Measurements from ENCODE around the gene TYRP1.

Gene TYRP1

DNA sequence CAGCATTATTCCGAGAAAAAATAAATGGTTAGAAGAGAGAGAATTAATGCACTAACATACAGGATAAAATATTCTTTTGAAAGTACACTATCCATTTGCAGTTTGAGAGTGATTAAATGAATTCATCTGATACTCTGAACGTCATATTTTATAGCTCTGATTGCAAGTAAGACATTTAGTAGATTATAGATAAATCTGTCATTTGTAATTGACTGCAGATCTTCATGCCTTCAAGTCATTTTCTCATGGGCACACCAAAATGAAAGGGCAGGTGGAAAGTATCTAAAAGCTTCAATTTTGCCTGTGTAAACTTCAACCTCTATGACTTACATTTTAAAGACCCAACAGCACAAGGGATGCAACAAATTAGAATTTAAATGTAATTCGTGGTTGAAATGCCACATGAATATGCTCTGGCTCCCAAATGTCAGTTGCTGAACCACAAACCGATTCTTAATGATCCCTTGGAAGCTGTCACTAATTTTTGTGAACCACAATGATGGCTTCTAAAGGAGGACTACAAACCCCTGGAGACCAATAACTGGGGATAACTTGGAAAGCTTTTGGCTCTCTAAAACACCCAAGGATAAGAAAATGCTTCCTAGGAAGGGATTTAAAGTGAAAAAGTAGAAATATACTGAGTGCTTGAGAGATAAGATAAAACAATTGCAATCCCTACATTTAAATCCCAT, 3.9 kb downstream of the TYRP1 start:
- no peak for DNase-seq (ENCODE audit: extremely low read depth in 1 of 2, low read depth in 1 of 2)

DNA sequence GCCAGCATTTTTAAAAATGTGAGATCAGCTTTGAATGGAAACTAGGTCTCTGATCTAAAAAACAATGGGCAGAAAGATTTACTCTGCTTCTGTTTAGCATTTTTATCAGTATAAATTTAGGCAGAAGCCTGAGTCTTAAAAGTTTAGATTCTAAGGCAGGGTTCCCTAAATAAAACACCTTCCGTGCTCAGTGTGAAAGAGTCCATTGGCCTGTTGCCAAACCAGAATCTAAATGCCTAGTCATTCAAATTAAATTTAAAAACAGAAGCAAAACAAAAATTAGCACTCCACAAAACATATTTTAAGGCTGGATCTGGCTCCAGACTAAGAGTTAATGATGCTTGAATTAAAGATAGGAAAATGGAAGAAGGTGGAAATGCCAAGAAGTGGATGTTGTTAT, 4.5 kb downstream of the TYRP1 start:
- DNase-seq (ENCODE audit: extremely low read depth in 1 of 2, low read depth in 1 of 2), result no peak

DNA sequence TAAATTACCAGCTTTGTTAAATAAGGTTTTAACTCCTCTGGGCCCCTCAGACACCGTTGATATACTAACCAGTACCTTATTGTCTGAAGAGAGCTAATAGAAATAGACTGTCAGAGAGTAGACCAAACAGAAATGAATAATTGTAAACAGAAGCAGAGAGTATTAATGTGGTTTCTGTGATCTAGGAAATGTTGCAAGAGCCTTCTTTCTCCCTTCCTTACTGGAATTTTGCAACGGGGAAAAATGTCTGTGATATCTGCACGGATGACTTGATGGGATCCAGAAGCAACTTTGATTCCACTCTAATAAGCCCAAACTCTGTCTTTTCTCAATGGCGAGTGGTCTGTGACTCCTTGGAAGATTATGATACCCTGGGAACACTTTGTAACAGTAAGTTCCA, 5.1 kb downstream of the TYRP1 start:
- no peak for DNase-seq (ENCODE audit: extremely low read depth in 1 of 2, low read depth in 1 of 2)

DNA sequence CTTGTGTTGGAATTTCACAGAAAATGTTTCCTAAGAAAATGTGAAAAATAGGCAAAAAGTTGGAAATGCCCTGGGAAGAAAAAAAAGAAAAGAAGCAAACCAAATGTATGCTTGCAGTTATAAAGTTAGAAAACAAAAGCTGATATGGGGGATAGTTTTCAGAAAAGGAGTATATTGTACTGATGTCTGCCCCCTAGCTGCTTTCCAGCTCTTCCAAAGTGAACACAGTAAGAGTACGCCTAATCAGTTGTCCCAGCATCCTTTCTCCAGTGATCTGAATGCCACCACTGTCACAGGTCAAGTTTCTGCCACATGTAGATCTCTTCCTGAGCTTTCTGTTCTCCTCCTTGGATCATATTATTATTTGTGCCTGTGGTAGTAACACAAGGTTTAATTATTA, 5.8 kb downstream of the TYRP1 start:
- no peak for DNase-seq (ENCODE audit: extremely low read depth in 1 of 2, low read depth in 1 of 2)

DNA sequence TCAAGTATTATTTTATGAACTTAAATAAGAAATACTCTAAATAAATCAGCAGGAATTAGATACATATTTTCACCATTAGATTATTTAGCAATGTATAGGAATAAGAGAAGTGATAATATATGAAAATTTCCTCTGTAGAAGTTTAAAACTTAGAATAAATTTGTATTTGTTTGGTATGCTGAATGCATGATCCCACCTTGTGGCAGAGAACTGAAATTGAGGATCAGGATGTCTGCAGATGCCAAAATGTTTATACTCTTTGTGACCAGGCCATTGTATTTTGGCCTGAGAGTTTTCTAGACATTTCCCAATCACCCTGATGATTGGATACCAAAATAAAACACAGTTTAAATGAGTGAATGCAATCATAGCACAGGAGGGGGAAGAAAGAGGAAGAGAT, 6.3 kb downstream of the TYRP1 start:
- no peak for DNase-seq (ENCODE audit: extremely low read depth in 1 of 2, low read depth in 1 of 2)

DNA sequence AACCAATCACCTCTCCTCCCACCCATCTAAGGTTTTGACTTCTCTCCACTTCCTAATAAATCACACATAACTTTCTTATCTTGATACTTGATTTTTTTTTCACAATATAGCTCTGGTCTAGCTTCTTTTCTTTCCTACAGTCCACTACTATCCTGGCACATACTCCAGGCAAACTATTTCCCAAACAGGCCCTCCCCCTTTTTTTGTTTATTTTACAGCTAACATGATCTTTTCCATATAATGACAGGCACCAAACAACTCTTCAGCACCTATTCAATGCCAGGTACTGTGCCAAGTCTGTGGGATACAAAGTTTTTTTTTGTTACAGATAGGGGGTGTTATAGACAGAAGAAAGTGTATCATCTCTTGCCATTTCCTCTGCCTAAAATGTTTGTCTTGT, 7.9 kb downstream of the TYRP1 start:
- DNase-seq (ENCODE audit: extremely low read depth in 1 of 2, low read depth in 1 of 2), result no peak

DNA sequence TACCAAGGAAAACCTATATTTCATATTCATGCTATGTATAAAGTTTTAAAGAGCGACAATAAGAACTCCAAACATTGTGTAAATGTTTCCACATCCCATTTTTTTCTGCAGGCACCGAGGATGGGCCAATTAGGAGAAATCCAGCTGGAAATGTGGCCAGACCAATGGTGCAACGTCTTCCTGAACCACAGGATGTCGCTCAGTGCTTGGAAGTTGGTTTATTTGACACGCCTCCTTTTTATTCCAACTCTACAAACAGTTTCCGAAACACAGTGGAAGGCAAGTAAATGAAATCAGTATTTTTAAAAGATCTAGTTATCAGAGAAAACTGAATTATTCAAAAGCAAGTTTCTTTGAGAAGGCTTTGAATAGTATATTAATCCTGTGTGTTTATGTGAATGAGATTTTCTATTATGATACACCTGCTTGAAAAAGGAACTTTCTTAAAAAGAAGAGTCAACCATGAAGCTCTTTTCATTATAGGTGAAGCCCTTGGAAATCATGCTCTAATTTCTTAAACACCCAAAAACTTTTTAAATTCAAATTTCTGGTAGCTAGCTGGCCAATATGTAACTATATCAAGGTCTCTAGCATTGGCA, 9.1 kb downstream of the TYRP1 start:
- no peak for DNase-seq (ENCODE audit: extremely low read depth in 1 of 2, low read depth in 1 of 2)

DNA sequence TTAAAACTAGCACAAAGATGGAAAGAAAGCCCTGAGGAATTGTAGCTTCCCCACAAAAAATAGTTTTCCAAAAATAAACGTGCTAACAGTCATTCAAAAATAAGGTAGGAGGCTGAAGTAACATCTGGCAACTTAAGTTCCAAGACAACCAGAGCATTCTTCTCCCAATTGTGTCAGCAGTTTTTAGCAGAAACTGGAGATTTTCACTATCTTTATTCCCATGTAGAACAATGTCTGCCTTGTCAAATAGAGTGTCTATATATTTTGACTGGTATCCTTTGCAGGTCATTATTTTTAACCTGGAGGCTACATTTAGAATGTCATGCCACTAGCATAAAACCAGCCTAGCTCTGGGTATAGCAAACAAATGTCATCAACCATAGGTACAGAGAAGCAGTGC, 10.8 kb downstream of the TYRP1 start:
- DNase-seq (ENCODE audit: extremely low read depth in 1 of 2, low read depth in 1 of 2), result no peak

DNA sequence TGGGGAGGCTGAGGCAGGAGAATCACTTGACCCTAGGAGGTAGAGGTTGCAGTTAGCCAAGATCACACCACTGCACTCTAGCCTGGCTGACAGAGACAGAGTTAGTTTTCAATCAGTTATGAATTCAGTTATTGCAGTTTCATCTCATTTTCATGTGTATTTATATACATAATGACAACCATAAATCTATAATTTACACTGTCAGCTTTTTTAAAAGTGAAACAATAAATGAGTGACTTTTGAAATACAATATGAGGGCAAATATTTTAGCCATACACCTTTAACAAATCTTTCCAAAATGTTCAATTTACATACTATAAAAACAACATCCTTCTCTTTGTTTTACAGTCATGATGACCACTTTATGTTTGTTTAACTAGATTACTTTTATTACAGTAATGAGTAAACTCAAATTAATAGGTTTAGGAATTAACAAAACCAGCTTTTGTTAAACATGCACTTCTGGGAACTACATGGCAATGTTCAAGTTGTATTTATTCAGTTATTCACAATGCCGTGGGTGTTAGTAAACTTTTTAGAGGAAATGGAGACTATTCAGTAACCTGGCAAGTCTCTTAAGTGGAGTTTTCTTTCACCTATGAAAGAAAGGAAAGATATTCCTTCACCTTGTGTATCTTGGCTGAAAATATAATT, 12.7 kb downstream of the TYRP1 start:
- no peak for DNase-seq (ENCODE audit: extremely low read depth in 1 of 2, low read depth in 1 of 2)

DNA sequence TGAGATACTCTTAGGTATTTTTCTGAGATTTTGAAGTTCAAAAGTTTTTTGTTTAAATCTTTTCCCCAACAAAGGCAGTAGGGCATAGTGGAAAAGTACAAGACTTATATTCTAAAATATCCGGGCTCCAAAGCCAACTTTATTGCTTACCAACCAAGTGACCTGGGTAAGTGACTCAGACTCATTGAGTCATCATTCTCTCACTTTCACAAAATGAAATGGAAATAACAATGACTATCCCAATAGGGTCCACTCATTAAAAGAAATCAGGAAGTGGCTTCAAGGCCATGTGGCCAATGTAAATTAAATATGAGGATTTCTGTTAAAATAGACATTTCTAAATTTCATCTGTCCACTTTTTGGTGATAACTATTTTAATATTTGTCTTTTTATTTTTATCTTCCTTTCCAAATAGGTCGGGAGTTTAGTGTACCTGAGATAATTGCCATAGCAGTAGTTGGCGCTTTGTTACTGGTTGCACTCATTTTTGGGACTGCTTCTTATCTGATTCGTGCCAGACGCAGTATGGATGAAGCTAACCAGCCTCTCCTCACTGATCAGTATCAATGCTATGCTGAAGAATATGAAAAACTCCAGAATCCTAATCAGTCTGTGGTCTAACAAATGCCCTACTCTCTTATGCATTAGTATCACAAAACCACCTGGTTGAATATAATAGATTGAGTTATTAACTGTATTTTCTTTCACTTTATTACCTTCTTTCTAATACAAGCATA, 15.5 kb downstream of the TYRP1 start:
- DNase-seq (ENCODE audit: extremely low read depth in 1 of 2, low read depth in 1 of 2), result no peak

DNA sequence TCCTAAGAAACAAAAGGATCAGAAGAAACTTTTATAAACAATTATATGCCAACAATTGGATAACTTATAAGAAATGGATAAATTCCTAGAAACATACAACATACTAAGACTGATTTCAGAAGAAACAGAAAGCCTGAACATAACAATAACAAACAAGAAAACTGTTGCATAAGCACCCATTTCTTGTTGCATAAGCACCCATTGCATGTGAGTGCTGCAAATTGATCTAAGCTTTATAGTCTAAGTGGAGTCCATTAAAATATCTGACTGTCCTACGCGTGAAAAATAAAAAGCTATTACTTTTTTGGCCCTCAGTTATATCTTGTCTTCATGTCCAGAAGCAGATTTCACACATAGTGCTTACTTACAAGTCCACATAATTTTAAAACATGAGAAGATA, 19.3 kb downstream of the TYRP1 start:
- DNase-seq (ENCODE audit: extremely low read depth in 1 of 2, low read depth in 1 of 2), result no peak

DNA sequence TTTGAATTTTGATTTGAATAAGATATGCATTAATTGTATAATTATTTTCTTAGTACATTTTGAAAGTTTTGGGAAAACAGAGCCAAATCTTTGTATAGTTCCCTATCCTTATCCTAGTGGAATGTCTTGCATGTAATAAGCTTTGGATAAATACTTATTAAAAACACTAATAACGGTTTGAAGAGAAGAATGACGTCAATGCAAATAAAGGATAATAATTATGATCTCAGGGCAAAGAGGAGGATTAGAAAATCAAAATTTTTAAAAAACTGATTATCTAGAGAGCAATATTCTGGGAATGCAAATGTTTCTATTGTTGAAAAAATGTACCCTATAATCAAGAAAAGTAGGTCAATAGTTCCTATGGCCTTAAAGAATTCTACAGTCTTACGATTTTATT, 22.1 kb downstream of the TYRP1 start:
- no peak for DNase-seq (ENCODE audit: extremely low read depth in 1 of 2, low read depth in 1 of 2)

DNA sequence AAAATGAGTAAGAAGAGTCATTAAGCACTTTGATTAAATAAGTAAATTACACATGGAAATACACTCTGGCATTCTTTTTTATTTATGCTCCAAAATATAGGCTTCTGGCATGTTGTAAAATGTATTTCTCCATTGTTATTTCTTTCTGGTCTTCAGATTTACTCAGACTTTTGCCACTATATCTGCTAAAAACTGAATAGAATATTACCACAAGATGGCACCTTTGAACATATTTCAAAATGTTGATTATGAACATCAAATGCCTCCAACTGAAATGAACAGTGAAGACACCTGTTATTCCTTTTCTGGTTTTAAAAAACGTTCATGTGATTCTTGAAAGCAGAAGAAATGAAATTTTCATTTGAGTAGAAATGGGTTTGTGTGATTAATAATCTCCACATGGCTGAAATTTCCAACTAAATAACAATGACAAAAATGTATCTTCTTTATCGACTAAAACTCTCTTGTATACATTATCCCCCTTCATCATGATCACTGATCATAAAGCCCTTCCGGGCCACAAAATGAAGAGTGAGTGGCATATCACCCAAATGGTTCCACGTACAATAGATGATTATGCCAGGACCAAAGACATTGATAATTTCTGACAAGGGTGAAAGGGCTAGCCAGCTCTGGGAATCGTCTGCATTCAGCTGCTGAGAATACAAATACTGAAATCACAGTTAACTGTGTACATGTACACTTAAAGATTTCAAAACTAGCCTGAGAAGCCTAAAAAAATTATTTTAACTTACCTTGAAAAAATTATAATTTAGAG, 23.8 kb downstream of the TYRP1 start:
- DNase-seq (ENCODE audit: extremely low read depth in 1 of 2, low read depth in 1 of 2), result no peak

DNA sequence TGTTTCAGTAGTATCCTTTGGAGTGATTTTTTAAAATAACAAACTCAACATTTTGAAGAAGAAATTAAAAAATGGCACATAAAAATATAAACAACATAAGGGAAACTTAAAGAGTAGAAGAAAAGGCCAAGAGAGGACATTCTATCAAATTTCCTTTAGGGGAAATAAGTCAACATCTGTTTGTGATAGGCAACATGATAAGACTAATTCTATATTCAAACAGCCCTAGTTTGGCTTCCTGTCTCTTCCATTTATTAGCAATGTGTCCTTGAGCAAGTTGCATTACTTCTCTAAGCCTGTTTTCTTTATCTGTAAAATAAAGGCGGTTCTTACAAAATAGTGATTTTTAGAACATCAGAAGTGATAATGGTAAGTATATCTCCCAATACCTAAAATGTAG, 24.7 kb downstream of the TYRP1 start:
- DNase-seq (ENCODE audit: extremely low read depth in 1 of 2, low read depth in 1 of 2), result no peak

DNA sequence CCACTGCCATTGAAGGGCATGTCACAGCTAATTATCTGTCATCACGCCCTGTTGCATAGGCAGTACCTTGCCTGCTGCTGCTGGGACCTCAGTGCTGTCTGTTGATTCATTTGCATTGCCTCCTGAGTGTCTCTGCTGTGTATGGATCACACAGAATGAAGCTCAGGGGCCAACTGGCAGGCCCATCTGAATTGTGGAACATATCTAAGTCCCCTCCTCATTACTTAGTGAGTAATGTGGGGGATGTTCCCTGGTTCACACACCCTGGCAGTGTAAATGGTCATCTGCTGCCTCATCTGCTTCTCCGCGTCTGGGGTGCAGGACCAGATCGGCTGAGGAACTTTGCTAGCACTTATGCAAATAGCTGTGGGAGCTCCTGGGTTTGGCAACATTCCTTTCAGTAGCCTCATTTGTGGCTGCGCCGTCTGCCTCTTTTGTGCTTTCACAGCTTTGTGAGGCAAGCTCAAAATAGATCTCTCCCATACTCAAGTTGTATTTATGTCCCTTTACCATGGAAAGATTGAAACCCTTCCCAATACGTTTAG, 25.4 kb downstream of the TYRP1 start:
- no peak for DNase-seq (ENCODE audit: extremely low read depth in 1 of 2, low read depth in 1 of 2)

DNA sequence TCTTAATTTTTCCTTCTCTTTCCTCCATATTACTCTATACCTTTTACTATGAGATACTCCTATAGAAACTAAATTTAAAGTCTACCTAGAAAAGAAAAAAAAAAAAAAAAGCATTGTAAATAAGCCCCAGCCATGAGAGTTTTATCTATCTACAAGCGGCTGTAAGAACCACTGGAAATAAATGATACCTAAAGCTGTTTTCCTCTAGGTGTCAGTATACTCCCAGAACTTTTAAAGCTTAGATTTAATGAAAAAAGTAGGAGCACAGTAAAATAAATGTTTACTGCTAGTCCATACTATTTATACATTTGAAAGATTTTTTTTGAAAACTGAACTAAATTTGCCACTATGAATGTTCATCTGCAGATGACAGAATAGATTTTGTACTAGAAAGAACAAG, 26.2 kb downstream of the TYRP1 start:
- DNase-seq (ENCODE audit: extremely low read depth in 1 of 2, low read depth in 1 of 2), result no peak

DNA sequence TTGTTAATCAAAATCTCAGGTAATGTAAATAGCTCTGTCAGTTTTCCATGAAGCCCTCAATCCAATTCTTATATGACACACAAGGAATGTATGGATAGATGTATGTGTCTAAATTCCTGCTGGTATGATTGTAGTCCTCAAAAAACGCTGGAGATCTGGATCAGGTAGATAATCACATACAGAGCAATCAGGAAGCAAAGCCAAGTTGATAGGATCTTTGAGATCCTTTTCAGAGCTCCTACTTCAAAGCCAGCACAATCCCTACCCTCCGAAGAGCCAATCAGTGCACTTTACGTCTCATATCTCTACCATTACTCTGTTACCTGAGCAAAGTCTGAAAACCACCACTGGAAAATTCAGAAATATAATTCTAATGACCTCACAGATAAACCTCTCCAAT, 27.4 kb downstream of the TYRP1 start:
- no peak for DNase-seq (ENCODE audit: extremely low read depth in 1 of 2, low read depth in 1 of 2)

DNA sequence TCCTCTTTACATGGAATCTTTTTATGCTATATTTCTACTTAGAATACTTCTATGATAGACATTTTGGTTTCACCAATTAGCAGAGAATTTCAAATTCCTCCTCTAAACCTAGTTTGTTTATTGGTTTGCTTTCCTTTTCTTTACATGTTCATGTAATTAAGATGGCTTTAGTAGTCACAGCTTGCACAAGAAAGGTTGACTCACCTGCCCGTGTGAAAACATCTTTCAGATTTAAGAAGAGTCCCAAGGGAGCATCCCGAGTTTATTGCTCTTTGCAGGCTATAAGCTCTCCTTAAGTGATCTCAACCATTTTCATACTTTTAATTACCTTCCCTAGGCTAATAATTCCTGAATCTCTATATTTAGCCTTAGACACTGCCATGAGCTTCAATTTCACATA, 28.9 kb downstream of the TYRP1 start:
- no peak for DNase-seq (ENCODE audit: extremely low read depth in 1 of 2, low read depth in 1 of 2)

DNA sequence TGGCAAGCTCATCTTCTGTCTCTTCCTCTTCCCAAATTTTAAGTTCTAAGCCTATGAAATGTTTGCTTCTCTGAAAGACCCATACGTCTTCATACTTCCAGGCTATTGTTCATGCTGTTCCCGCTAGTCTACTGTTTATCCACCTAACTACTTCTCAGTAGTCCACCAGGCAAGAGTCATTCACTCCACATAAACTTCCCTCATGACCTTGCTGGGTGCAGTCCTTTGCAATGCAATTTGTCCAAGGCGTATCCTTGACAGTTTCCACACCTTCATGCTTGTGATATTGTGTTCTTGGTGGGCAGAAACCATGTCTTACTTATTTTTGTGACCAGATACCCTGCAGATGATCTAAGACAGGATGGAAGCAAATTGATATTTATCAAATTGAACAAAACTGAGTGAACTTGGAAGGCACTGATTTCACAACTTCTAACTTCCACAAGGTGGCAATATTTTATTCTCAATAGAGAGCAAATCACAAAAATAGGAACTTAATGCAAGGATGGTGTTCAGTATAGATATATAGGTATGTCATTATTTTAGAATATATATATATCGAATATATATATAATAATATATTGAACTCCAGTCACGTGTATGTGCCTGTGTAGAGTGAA, 30.3 kb downstream of the TYRP1 start:
- DNase-seq (ENCODE audit: extremely low read depth in 1 of 2, low read depth in 1 of 2), result no peak

DNA sequence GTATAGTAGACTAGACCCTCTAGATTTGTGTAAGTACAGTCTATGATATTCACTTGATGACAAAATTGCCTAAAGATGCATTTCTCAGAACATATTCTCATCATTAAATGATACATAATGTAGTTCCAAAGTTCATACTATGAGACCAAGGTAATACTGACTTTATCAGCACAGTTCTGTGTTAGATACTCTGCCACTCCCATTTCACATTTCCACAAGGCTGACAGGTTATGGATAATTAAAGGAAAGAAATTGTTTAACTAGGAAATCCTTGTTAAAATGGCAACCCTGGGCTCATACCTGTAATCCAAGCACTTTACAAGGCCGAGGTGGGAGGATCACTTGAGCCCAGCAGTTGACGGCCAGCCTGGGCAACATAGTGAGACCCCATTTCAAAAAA, 33.6 kb downstream of the TYRP1 start:
- DNase-seq (ENCODE audit: extremely low read depth in 1 of 2, low read depth in 1 of 2), result no peak

Measured in activated CD8-positive, alpha-beta memory T cell treated with anti-CD3 and anti-CD28 coated beads for 1 hour (primary cell).